OCI-LY1 (cell line): ENCODE measurements around the gene TRUB1.

Experiments used
- H2AFZ ChIP-seq: fragments of 200-600 bp; sonication (generic), shearing (Covaris generic); 2 replicates; pipeline ENCODE4 v1.6.0; 2014; ENCODE audit warnings: antibody characterized with exemption, mild to moderate bottlenecking, low read length
- H3F3A ChIP-seq: fragments of 200-600 bp; sonication (generic), shearing (Covaris generic); 2 replicates; pipeline ENCODE4 v1.6.0; 2014; ENCODE audit warnings: mild to moderate bottlenecking, antibody characterized with exemption, low read length, moderate library complexity; ENCODE audit not compliant: insufficient read depth
- H3K27ac ChIP-seq: fragments of 200-600 bp; sonication (generic); 2 replicates; pipeline ENCODE4 v1.5.1; 2014; ENCODE audit warnings: low read length, mixed run types, mild to moderate bottlenecking, low read depth; ENCODE audit not compliant: poor library complexity, severe bottlenecking
- H3K27me3 ChIP-seq: fragments of 200-600 bp; sonication (generic); 2 replicates; pipeline ENCODE4 v1.6.0; 2014; ENCODE audit warnings: antibody characterized with exemption, mild to moderate bottlenecking, low read length, moderate library complexity; ENCODE audit not compliant: insufficient read depth
- H3K36me3 ChIP-seq: fragments of 200-600 bp; sonication (generic); 2 replicates; pipeline ENCODE4 v1.6.1; 2014; ENCODE audit warnings: mild to moderate bottlenecking, antibody characterized with exemption, low read length, moderate library complexity, mixed read lengths; ENCODE audit not compliant: insufficient read depth
- H3K4me1 ChIP-seq: fragments of 200-600 bp; sonication (generic); 2 replicates; pipeline ENCODE4 v1.5.1; 2014; ENCODE audit warnings: mild to moderate bottlenecking, low read length, moderate library complexity; ENCODE audit not compliant: insufficient read depth, severe bottlenecking
- H3K4me2 ChIP-seq: fragments of 200-600 bp; sonication (generic), shearing (Covaris generic); 2 replicates; pipeline ENCODE4 v1.6.1; 2014; ENCODE audit warnings: low read length
- H3K4me3 ChIP-seq: fragments of 200-600 bp; sonication (generic); 2 replicates; pipeline ENCODE4 v1.5.1; 2014; ENCODE audit warnings: low read length, low read depth, mild to moderate bottlenecking, mixed read lengths; ENCODE audit not compliant: poor library complexity, severe bottlenecking
- H3K79me2 ChIP-seq: fragments of 200-600 bp; shearing (Covaris generic); 2 replicates; pipeline ENCODE4 v1.6.1; 2016; ENCODE audit warnings: mixed run types, low read length, mixed read lengths; ENCODE audit not compliant: insufficient read depth
- H3K9ac ChIP-seq: fragments of 200-600 bp; sonication (generic), shearing (Covaris generic); 2 replicates; pipeline ENCODE4 v1.6.1; 2014; ENCODE audit warnings: mild to moderate bottlenecking, low read length, mixed read lengths
- H3K9me2 ChIP-seq: fragments of 200-600 bp; sonication (generic), shearing (Covaris generic); 2 replicates; pipeline ENCODE4 v1.6.1; 2014; ENCODE audit warnings: low read depth, mild to moderate bottlenecking, low read length, mixed read lengths
- H3K9me3 ChIP-seq: fragments of 200-600 bp; shearing (Covaris generic); 2 replicates; pipeline ENCODE4 v1.6.1; 2014; ENCODE audit warnings: low read length, mixed read lengths
- H4K20me1 ChIP-seq: fragments of 200-600 bp; sonication (generic), shearing (Covaris generic); 2 replicates; pipeline ENCODE4 v1.6.0; 2016; ENCODE audit warnings: mild to moderate bottlenecking, low read length; ENCODE audit not compliant: insufficient read depth
- CTCF ChIP-seq: fragments of 200-600 bp; sonication (generic), shearing (Covaris generic); IDR thresholded peaks from 2 replicates; pipeline ENCODE4 v1.5.1; 2017; ENCODE audit warnings: mild to moderate bottlenecking, antibody characterized with exemption, low read length, moderate library complexity, mixed read lengths
- EZH2 ChIP-seq: fragments of 200-600 bp; sonication (generic), shearing (Covaris generic); IDR thresholded peaks from 2 replicates; pipeline ENCODE4 v1.8.0; 2017; ENCODE audit warnings: borderline replicate concordance, mixed run types, mild to moderate bottlenecking, antibody characterized with exemption, low read length, moderate library complexity, mixed read lengths

The TRUB1 gene

GRCh38 chr10:115024371-115024770 lies 86.4 kb downstream of the TRUB1 start:
- Histone ChIP-seq H3K9me3 (no peaks in the 10 kb centered on the region), H2AFZ (no peak overlapping the region), H3K27ac (no peak overlapping the region), H3K4me3 (no peak overlapping the region), H3K9ac (no peak overlapping the region), H3K36me3 (no peaks in the 10 kb centered on the region), H4K20me1 (no peaks in the 10 kb centered on the region), H3F3A (no peaks in the 10 kb centered on the region), H3K79me2 (no peaks in the 10 kb centered on the region), H3K27me3 (no peaks in the 10 kb centered on the region), H3K9me2 (no peaks in the 10 kb centered on the region), H3K4me2 (no peak overlapping the region), H3K4me1 (peaks cover 14% of the 10 kb centered on the region)
- TF ChIP-seq CTCF (no peak), EZH2 (no peak)

GRCh38 chr10:115026056-115026745 lies 88.2 kb downstream of the TRUB1 start:
- Histone ChIP-seq H3K79me2 (no peaks in the 10 kb centered on the region), H3K9ac (no peak overlapping the region), H3K27me3 (no peaks in the 10 kb centered on the region), H3K4me2 (no peak overlapping the region), H3K27ac (no peak overlapping the region), H2AFZ (no peak overlapping the region), H3K9me2 (no peaks in the 10 kb centered on the region), H3K9me3 (no peaks in the 10 kb centered on the region), H4K20me1 (no peaks in the 10 kb centered on the region), H3K36me3 (no peaks in the 10 kb centered on the region), H3K4me1 (peaks cover 14% of the 10 kb centered on the region), H3K4me3 (no peak overlapping the region), H3F3A (no peaks in the 10 kb centered on the region)
- TF ChIP-seq CTCF: no peak
- no peak for TF ChIP-seq EZH2

GRCh38 chr10:115026746-115027140 lies 88.7 kb downstream of the TRUB1 start:
- H3K27ac ChIP-seq: no peak overlapping the region
- no peak overlapping the region for H3K4me3 ChIP-seq
- no peaks in the 10 kb centered on the region for H3F3A ChIP-seq
- no peaks in the 10 kb centered on the region for H3K79me2 ChIP-seq
- no peak for TF ChIP-seq EZH2
- TF ChIP-seq CTCF: no peak
- no peak overlapping the region for H3K9ac ChIP-seq
- peaks cover 14% of the 10 kb centered on the region for H3K4me1 ChIP-seq
- no peaks in the 10 kb centered on the region for H3K9me3 ChIP-seq
- no peak overlapping the region for H3K4me2 ChIP-seq
- H3K9me2 ChIP-seq: no peaks in the 10 kb centered on the region
- H3K36me3 ChIP-seq: no peaks in the 10 kb centered on the region
- no peaks in the 10 kb centered on the region for H4K20me1 ChIP-seq
- H3K27me3 ChIP-seq: no peaks in the 10 kb centered on the region
- no peak overlapping the region for H2AFZ ChIP-seq
